Tibial nerve (tissue), 4 donors: ENCODE measurements around the gene UQCRQ. TPM values are rescaled to one million over a fixed set of nuclear protein-coding genes. Genes with fewer than 3 reads are reported as not detected.

Experiments used
- DNase-seq, 2 donors: peaks; one replicate each; pipeline ENCODE4 v3.0.0-alpha.2; 2019; ENCODE audit warnings: low spot score in 2 of 2
- H3K27ac ChIP-seq, 4 donors: fragments of 200-600 bp; sonication (generic) in 3 of 4; one replicate each; pipeline ENCODE4 v1.5.1; 2017 to 2019; ENCODE audit warnings: mild to moderate bottlenecking in 1 of 4
- H3K27me3 ChIP-seq, 2 donors: fragments of 200-600 bp; sonication (generic) in 1 of 2; one replicate each; pipeline versions ENCODE4 v1.5.1 to v1.6.0; 2017 to 2019
- H3K36me3 ChIP-seq, 3 donors: fragments of 200-600 bp; sonication (generic); one replicate each; pipeline ENCODE4 v1.5.1; 2018 to 2019
- H3K4me1 ChIP-seq, 4 donors: fragments of 200-600 bp; sonication (generic) in 3 of 4; one replicate each; pipeline ENCODE4 v1.5.1; 2017 to 2019
- H3K4me3 ChIP-seq, 4 donors: fragments of 200-600 bp; sonication (generic) in 3 of 4; one replicate each; pipeline ENCODE4 v1.5.1; 2017 to 2019; ENCODE audit warnings: mild to moderate bottlenecking in 1 of 4, moderate library complexity in 1 of 4
- H3K9me3 ChIP-seq, 4 donors: fragments of 200-600 bp; sonication (generic) in 3 of 4; one replicate each; pipeline ENCODE4 v1.5.1; 2017 to 2019
- CTCF ChIP-seq, 5 experiments: fragments of 200-600 bp in 3 of 5; fragments of 450-650 bp in 2 of 5; sonication (generic) in 3 of 5; IDR thresholded peaks; one replicate each; pipeline ENCODE4 v1.5.1; 2016 to 2019; ENCODE audit warnings: antibody characterized with exemption in 5 of 5, mild to moderate bottlenecking in 3 of 5, moderate library complexity in 2 of 5
- EP300 ChIP-seq, 2 donors: sonication (generic); formaldehyde crosslinking; IDR thresholded peaks; one replicate each; pipeline ENCODE4 v1.6.1; 2017; ENCODE audit warnings: antibody characterized with exemption in 2 of 2, mild to moderate bottlenecking in 1 of 2
- POLR2A ChIP-seq, 2 donors: fragments of 450-650 bp; IDR thresholded peaks; one replicate each; pipeline ENCODE4 v1.6.1; 2017; ENCODE audit warnings: antibody characterized with exemption in 2 of 2, mild to moderate bottlenecking in 2 of 2, moderate library complexity in 2 of 2
- WGBS, 2 donors: methylation state at CpG; one replicate each; pipeline ENCODE4 v1.1.5; 2018; 5-methylcytosine and 5-hydroxymethylcytosine counted together
- total RNA-seq, 4 donors: library from RNA; depleted of rRNA; stranded (reverse); fragments of >200 nt; gene quantifications; one replicate each; pipeline ENCODE4 v1.1.0, GENCODE V29; 2016

UQCRQ gene
- total RNA-seq, 4 donors from 2014 or later, result 69.8 to 143 (median 118) TPM

- peaks cover 0 to 50% (median 0%) of the 10 kb centered on the region in 3 donors for H3K36me3 ChIP-seq
- TF ChIP-seq EP300 (IDR thresholded peaks at IDR 0.05) (no peak), CTCF (IDR thresholded peaks at IDR 0.05) (no peak), POLR2A (IDR thresholded peaks at IDR 0.05) (no peak)
- no peaks in the 10 kb centered on the region for H3K9me3 ChIP-seq
- no peak overlapping the region for H3K27ac ChIP-seq
- peaks cover 0 to 26% (median 5%) of the 10 kb centered on the region in 4 donors for H3K4me1 ChIP-seq
- H3K4me3 ChIP-seq, result no peak overlapping the region
- WGBS, 2 donors, result 82 to 83% methylated on average over 4 of the region's 4 CpGs
- no peaks in the 10 kb centered on the region for H3K27me3 ChIP-seq
- no peak for DNase-seq
These were observed 2.3 kb downstream of the UQCRQ start for GRCh38 chr5:132868754-132869153.

GRCh38 chr5:132870801-132871200, 4.4 kb downstream of the UQCRQ start:
- no peak for TF ChIP-seq EP300 (IDR thresholded peaks at IDR 0.05)
- TF ChIP-seq CTCF (IDR thresholded peaks at IDR 0.05), result no peak
- no peak for TF ChIP-seq POLR2A (IDR thresholded peaks at IDR 0.05)
- H3K9me3 ChIP-seq, result no peaks in the 10 kb centered on the region
- no peak overlapping the region for H3K27ac ChIP-seq
- no peak for DNase-seq
- no peak overlapping the region for H3K4me3 ChIP-seq
- peaks cover 0 to 60% (median 0%) of the 10 kb centered on the region in 3 donors for H3K36me3 ChIP-seq
- WGBS, 2 donors, result 70 to 73% methylated on average over 2 of the region's 2 CpGs
- no peaks in the 10 kb centered on the region for H3K27me3 ChIP-seq
- peaks cover 0 to 20% (median 3%) of the 10 kb centered on the region in 4 donors for H3K4me1 ChIP-seq

GRCh38 chr5:132871459-132872284, 5.2 kb downstream of the UQCRQ start:
- peaks cover 0 to 60% (median 0%) of the 10 kb centered on the region in 3 donors for H3K36me3 ChIP-seq

GRCh38 chr5:132872788-132873118, 6.3 kb downstream of the UQCRQ start:
- Histone ChIP-seq H3K36me3 (peaks cover 0 to 58% (median 0%) of the 10 kb centered on the region in 3 donors), H3K27ac (no peak overlapping the region), H3K9me3 (no peaks in the 10 kb centered on the region), H3K4me1 (peaks cover 0 to 8% (median under 1%) of the 10 kb centered on the region in 4 donors), H3K27me3 (no peaks in the 10 kb centered on the region), H3K4me3 (no peak overlapping the region)
- no peak for TF ChIP-seq CTCF (IDR thresholded peaks at IDR 0.05)
- TF ChIP-seq POLR2A (IDR thresholded peaks at IDR 0.05), result no peak
- no peak for TF ChIP-seq EP300 (IDR thresholded peaks at IDR 0.05)
- DNase-seq, result no peak
- WGBS, 2 donors, result 77 to 89% methylated on average over 1 of the region's 1 CpG

More at GRCh38 chr5:132871459-132872284, 5.2 kb downstream of the UQCRQ start:
- no peak for DNase-seq
- Histone ChIP-seq H3K9me3 (no peaks in the 10 kb centered on the region), H3K27me3 (no peaks in the 10 kb centered on the region), H3K4me3 (no peak overlapping the region), H3K27ac (no peak overlapping the region), H3K4me1 (peaks cover 0 to 18% (median 3%) of the 10 kb centered on the region in 4 donors)
- 83 to 86% methylated on average over 5 of the region's 5 CpGs for WGBS, 2 donors
- TF ChIP-seq POLR2A (IDR thresholded peaks at IDR 0.05) (no peak), EP300 (IDR thresholded peaks at IDR 0.05) (no peak), CTCF (IDR thresholded peaks at IDR 0.05) (no peak)
